NCI-H1092 (cell line): ENCODE data around the gene BAHCC1.

Experiments used
- DNase-seq: peaks from one replicate; lab custom pipeline; 2025; lab: John Stamatoyannopoulos, UW

Gene BAHCC1

DNA sequence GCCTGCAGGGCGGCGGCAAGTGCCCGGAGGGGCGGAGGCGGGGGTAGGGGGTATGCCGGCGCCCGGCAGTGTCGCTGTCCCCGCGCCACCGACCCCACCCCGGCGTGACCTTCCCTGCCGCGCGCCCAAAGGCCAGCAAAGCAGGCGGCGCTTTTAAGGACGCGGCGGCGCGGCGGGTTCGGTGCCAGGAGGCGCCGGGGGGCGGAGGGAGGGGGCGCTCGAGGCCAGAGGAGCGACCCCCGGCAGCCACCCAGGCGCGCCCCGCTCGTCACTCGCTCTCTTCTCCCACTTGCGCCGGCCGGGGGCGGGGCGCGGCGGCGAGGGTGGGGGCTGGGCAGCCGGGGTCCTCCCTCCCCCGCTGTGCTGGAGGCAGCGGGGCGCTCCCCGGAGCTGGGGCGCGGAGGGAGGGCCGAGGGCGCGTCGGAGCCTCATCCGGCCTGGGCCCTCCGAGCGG lies 8.6 kb upstream of the BAHCC1 start:
- DNase-seq, result no peak

GRCh38 chr17:81387100-81388090 lies 7.9 kb upstream of the BAHCC1 start:
- DNase-seq, result no peak

GRCh38 chr17:81388091-81388611 lies 7.1 kb upstream of the BAHCC1 start:
- DNase-seq, result no peak

DNA sequence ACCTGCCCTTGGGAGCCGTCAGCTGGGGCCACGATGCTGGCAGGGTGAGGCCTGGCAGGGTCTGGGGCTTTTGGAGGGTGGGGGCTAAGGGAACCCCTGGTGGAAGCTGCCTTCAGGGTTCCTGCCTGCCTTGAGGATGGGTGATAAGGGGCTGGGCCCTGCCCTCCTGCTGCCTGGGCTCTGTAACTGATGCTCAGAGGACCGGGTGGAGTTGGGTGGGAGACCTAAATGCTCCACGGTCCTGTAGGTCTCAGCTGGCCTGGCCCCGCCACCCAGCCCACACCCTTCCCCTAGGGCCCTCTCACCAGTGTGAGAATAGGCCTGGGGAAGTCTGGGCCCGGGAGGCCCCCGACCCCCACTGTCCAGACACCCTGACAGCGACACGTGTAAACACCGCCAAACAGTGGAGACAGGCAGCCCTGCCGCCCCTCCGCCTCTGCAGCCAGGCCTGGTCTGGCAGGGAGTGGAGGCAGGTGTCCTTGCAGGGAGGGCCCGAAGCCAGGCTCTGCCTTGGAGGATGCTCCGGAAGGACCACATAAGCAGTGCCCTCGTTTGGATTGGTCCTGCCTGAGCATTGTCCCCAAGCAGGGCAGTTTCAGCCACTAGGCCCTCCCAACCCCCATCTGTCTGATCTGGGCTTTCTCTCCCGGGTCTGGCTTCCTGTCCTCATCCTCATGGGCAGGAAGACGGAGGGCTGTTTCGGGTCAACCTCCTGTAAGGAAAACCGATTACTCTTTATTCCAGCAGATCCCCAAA lies 6.5 kb upstream of the BAHCC1 start:
- DNase-seq, result no peak

DNA sequence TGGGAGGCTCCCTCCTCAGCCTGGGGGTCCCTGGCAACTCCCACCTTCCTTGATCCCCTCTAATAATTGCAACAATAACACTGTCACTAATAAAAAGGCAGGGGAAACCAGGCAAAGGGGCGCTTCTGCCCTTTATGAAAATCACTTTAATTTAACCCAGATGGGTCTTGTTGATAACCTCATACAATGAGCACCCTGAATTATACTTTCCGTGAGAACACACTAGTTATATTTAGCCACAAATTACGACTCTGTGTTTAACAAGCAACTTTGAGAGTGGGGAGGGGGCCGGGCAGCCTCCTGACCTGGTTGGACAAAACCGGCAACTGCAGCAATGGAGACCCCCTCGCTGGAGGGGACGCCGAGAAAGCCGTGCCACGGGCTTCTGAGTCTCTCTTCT lies 5.7 kb upstream of the BAHCC1 start:
- no peak for DNase-seq

- no peak for DNase-seq
Measured at GRCh38 chr17:81390029-81390872, 5.0 kb upstream of the BAHCC1 start.

DNA sequence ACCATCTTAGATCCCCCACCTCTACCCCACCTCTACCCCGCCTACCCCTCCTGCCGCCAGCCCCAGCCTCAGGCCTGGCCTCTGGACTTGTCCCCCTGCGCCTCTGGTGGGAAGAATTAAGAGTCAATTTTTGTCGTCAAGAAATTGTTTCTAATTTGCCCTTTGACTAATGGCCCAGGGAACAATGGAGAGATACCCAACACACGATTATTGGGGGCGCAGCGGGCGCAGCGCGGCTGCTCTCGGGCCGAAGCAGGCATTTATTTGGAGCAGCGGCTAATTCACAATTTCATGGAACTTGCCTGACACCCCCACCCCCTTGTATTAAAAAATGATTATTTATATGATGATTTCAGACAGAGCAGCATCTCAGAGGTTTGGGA lies 4.4 kb upstream of the BAHCC1 start:
- no peak for DNase-seq

GRCh38 chr17:81391293-81391935 lies 3.8 kb upstream of the BAHCC1 start:
- DNase-seq, result no peak

DNA sequence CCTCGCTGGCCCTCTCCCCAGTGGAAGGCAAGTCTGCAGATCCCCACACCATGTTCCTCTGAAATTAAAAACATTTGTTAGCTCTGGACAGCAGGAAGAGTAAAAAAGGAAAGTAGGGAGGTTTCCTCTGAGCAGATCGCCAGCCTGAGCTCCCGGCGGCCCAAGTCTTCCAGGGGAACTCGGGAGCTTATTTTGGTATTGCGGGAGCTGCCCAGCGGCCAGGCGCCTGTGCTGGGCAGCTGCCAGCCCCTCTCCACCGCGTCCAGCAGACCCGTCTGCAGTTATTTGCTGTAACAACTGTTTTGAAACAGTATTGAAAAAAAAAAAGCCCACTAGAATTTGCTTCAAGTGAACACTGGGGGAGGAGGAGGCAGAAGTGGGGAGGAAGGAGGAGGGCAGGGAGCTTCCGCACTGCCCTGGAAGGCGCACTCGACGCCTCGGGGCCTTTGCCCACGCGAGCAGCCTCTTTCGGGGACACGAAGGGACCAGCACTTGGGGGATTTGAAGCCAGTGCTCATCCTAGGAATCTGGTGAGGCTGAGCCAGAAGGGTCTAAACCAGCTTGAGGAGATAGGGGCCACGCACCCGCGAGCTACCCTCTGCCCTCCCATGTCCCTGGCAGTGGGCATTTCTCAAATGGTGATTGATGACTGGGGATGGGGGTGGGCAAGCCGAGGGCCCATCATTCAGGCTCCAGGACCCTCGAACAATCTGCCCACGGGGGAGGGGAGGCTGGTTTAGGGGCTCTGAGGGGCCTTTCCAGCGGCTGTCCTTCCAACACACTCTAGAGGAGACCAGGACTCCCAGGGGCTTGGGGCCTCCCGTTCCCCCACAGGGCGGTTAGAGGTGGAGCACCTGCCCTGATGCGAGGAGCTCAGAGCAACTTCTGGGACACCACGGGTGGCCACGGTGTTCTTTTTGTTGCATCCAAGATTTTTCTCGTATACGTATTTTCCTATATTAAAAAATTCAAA lies 3.0 kb upstream of the BAHCC1 start:
- DNase-seq, result no peak

DNA sequence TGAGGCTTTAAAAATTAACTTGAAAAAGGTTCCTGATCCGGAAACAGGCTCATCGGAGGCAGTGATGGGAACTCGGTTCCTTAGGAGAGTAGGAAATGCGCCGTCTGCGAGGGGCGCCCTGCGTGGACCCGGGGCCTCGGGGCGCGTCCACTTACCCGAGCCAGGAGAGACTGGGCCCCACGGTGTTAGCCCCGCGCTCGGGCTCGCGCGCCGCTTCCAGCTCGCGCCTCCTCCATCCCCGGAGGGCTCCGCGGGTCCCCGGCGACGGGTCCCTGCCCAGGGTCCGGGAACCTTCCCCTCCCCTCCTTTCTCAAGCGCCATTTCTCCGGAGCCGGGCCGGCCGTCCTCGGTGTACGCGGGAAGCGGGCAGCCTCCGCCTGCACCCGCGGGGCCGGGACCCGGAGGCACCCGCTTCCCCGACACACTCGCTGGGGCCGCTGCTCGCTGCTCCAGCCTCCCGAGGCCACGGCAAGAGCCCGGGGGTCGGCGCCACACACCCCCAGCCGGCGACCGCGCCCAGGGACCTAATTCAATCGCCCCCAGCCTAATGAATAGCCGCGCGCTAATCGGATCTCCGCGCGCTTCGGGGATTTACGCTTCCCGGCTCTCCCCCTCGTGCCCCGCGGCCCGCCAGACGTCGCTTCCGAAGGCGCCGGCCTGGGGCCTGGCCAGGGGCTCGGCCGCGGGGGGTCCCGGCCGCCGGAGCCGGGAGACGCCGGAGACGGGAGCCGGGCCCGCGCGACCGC lies 2.2 kb upstream of the BAHCC1 start:
- no peak for DNase-seq

GRCh38 chr17:81393684-81394376 lies 1.4 kb upstream of the BAHCC1 start:
- DNase-seq, result peak; percentile 100

- no peak for DNase-seq
Measured at GRCh38 chr17:81394377-81394920, 808 bp upstream of the BAHCC1 start.

DNA sequence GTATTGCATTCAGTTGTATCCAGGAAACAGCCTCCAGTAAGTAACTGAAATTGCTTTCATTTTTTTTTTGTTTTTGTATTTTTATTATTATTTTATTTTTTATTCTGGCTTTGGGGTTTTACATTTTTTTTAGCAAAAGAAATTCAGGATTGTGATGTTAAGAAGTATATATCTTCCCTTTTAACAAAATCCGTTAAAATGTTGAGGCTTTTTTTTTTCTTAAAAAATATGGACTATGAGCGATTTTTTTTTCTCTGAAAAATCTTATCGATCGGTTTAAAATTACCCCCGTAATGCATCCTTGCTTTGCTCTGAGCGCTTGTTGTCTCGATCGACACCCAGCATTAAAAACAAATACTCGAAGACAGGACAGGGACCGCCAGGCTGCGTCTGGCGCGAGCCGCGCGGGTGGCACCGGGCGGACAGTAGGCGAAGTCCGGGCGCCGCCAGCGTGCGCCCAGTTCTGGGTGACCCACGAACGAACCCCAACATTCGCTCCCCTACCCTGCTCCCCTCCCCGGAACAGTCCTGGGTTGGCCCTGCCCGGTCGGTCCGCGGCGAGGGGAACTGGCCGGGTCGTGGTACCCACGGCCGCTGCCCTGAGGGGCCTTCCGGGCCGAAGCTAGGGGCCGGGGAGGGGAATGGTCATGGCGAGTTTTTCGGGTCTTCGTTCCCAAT lies 482 bp downstream of the BAHCC1 start:
- no peak for DNase-seq

- DNase-seq, result no peak
Measured at GRCh38 chr17:81396278-81396721, 1.0 kb downstream of the BAHCC1 start.

DNA sequence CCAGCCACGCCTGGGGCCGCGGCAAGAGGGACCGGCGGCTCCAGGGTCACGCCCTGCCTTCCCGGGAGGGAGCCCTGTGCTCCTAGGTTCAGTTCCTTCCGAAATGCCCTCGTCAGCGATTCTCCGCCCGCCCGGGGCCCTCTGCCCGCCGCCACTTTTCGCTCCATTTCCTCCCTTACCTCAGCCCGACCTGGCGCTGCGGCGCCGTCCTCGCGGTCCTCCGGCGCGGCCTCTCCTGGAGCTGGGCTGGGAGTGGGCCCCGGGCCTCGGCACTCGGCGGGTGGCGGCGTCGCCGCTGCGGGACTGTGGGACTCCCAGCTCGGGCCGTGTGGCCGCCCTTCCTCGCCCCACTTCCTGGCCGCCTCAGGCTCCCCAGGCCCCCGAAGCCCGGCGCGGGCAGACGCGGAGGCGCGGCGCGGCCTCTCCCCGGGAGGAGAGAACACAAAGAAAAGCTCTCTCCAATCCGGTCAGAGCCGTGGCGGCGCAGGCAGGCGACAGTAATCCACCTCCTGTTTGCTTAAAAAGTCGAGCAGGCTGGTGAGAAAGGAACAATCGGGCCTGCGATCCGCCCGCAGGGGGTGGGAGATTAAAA lies 1.6 kb downstream of the BAHCC1 start:
- DNase-seq, result peak; percentile 56

DNA sequence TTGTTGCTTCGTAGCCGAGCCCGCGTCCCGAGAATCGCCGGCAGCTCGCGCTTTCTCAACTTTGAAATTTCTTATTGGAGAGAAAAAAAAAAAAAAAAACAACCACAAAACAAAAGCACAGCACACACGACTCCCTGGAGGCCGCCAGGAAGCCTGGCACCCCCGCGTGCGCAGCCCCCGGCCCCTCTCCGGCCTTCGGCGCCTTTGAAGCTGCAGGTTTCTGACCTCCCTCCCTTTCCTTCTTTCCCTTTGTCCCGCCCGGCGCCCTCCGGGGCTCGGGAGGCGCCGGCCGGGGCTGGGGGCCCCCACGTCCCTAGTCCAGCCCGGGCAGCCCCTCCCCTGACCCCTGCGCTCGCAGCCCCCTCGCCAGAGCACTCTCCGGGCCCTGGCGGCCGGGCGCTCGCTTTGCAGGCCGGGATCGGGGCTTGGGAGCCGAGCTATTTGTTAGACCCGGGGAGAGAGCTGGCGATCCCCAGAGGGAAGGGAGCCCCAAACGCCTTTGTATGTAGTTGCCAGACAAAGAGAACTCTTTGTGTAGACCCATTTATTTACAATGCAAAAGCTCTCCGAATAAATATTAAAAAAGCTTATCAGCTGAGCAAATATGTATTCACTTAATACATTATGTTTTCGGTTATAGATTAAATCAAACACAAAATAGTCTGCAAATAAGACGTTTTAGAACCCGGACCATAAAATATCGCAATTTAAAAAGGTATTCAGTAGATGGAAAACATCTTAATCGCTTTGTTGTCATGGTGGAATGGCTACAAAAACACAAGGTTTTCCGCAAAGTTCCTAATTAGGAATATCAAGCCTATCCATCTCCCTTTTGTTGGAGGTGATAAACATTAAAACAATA lies 2.3 kb downstream of the BAHCC1 start:
- DNase-seq, result peak; percentile 40
